Measurements from ENCODE around the gene ATP6V0C. TPM values are rescaled to one million over a fixed set of nuclear protein-coding genes. Genes with fewer than 3 reads are reported as not detected.

The ATP6V0C gene
- total RNA-seq, 1 donor, result 18.8 TPM

DNA sequence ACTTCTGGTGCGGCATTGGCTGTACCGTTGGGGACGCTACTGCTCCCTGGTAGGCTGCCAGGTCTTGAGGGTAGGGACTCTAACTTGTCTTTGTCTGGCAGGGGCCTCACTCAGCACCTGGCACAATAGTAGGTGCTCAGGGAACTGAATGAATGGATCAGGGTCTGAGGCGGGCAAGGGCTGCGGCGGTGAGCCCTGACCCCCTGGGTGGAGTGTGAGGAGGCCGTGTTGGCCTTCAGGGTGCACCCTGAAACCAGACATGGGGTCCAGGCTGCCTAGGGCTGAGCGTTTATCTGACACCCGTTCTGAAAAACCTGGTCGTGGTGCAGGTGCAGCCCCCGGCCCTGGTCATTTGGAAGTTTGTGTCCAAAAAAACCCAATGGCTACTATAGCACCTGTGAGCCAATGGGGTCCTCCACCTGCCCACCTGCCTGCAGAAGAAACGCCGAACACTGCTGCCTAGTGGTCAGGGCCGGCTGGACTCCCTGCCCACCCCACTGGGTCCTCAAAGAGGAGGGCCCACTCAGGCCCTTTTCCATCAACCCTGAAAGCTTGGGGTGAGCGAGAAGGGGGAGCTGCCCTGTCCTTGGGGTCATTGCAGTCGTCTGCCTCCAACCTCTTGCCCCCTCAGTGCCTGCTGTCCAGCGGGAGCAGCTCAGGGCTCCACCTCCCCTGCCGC is 4.9 kb upstream of the ATP6V0C start:
- Histone ChIP-seq H3K4me1 (ENCODE audit: insufficient read depth, low read length) (peaks cover 14% of the 10 kb centered on the region), H3K36me3 (ENCODE audit: insufficient read depth, low read length) (peaks cover 3% of the 10 kb centered on the region), H3K9me3 (ENCODE audit: low read depth, low read length) (no peaks in the 10 kb centered on the region), H3K79me2 (ENCODE audit: insufficient read depth, low read length) (peaks cover under 1% of the 10 kb centered on the region), H3K27me3 (ENCODE audit: insufficient read depth, low read length) (no peaks in the 10 kb centered on the region), H3K4me2 (ENCODE audit: insufficient read depth, low read length) (no peak overlapping the region), H3K27ac (ENCODE audit: low read depth, low read length) (no peak overlapping the region), H4K20me1 (ENCODE audit: insufficient read depth, low read length) (no peaks in the 10 kb centered on the region), H2AFZ (ENCODE audit: low read length) (no peak overlapping the region), H3K4me3 (ENCODE audit: insufficient read depth, low read length) (no peak overlapping the region)
- DNase-seq (ENCODE audit: insufficient read length, low spot score, missing footprints), result peak; percentile 58
- TF ChIP-seq, protein P1, sequence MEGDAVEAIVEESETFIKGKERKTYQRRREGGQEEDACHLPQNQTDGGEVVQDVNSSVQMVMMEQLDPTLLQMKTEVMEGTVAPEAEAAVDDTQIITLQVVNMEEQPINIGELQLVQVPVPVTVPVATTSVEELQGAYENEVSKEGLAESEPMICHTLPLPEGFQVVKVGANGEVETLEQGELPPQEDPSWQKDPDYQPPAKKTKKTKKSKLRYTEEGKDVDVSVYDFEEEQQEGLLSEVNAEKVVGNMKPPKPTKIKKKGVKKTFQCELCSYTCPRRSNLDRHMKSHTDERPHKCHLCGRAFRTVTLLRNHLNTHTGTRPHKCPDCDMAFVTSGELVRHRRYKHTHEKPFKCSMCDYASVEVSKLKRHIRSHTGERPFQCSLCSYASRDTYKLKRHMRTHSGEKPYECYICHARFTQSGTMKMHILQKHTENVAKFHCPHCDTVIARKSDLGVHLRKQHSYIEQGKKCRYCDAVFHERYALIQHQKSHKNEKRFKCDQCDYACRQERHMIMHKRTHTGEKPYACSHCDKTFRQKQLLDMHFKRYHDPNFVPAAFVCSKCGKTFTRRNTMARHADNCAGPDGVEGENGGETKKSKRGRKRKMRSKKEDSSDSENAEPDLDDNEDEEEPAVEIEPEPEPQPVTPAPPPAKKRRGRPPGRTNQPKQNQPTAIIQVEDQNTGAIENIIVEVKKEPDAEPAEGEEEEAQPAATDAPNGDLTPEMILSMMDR (IDR thresholded peaks at IDR 0.05; ENCODE audit: extremely low read depth, low read depth, low read length), result no peak

DNA sequence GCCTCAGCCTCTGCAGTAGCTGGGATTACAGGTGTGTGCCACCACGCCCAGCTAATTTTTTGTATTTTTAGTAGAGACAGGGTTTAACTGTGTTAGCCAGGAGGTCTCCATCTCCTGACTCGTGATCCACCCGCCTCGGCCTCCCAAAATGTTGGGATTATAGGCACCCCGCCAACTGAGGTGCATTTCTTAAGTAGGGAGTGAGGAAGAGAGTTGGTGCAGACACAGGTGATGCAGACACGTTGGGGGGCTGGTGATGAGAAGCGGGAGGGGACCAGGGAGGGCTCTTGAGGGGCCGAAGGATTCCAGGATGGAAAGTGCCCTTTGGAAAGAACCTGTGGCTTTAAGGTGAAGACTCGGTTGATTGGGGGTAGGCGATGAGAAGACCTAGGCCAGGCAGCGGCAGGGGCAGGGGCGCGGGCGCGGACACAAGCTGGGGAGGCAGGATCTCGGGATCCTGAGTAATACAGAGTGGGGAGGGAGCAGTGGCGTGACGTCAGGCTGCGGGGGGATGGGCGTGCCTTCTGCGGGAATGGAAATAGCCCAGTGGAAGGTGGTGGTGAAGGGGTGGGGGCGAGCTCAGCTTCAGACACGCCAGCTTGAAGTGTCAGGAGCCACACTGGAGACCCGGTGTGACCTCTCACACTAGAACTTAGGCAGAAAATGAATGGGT is 2.5 kb upstream of the ATP6V0C start:
- no peaks in the 10 kb centered on the region for H3K9me3 ChIP-seq (ENCODE audit: low read depth, low read length)
- DNase-seq (ENCODE audit: insufficient read length, low spot score, missing footprints), result peak; percentile 99
- H3K4me3 ChIP-seq (ENCODE audit: insufficient read depth, low read length), result peak overlapping the region; percentile 60
- H3K79me2 ChIP-seq (ENCODE audit: insufficient read depth, low read length), result peaks cover 24% of the 10 kb centered on the region
- peaks cover 26% of the 10 kb centered on the region for H3K4me1 ChIP-seq (ENCODE audit: insufficient read depth, low read length)
- peak overlapping the region; percentile 56 for H3K27ac ChIP-seq (ENCODE audit: low read depth, low read length)
- H4K20me1 ChIP-seq (ENCODE audit: insufficient read depth, low read length), result peaks cover 18% of the 10 kb centered on the region
- TF ChIP-seq, protein P1 (IDR thresholded peaks at IDR 0.05; ENCODE audit: extremely low read depth, low read depth, low read length), result no peak
- peak overlapping the region; percentile 61 for H2AFZ ChIP-seq (ENCODE audit: low read length)
- no peaks in the 10 kb centered on the region for H3K27me3 ChIP-seq (ENCODE audit: insufficient read depth, low read length)
- peak overlapping the region; percentile 77 for H3K4me2 ChIP-seq (ENCODE audit: insufficient read depth, low read length)
- peaks cover 5% of the 10 kb centered on the region for H3K36me3 ChIP-seq (ENCODE audit: insufficient read depth, low read length)

DNA sequence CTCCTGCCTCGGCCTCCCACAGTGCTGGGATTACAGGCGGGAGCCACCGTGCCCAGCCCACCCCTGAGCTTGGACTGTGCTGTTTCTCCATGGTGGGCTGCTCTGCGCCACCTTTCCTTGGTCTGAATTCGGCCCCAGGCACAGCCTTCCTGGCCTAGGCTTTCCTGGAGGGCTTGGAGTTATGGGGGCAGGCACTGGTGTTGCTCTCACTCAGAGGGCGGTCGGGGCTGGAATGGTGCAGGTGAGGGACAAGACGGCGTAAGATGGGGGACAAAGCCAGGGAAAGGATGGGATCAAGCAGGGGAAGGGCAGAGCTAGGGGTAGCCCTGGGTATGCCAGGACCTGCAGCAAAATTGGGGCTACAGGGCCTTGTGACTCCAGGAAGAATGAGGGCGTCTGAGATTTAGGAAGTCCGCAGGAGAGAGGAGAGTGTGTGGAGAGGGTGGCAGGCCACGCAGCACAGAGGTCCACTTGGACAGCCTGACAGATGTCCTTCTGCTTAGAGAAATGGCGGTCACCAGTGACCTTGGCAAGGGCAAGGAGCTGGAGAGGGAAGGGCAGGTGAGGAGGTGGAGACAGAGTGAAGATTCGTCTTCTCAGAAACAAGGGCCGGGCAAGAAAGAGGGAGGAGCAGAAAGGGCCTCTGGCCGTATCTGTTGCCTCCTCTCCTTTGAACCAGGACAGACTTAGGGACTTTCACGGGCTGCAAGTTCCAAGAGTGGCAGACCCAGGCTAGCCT is 1.6 kb upstream of the ATP6V0C start:
- H3K9me3 ChIP-seq (ENCODE audit: low read depth, low read length), result no peaks in the 10 kb centered on the region
- H3K36me3 ChIP-seq (ENCODE audit: insufficient read depth, low read length), result peaks cover 5% of the 10 kb centered on the region
- no peak overlapping the region for H3K4me2 ChIP-seq (ENCODE audit: insufficient read depth, low read length)
- no peak overlapping the region for H2AFZ ChIP-seq (ENCODE audit: low read length)
- peaks cover 27% of the 10 kb centered on the region for H4K20me1 ChIP-seq (ENCODE audit: insufficient read depth, low read length)
- TF ChIP-seq, protein P1 (IDR thresholded peaks at IDR 0.05; ENCODE audit: extremely low read depth, low read depth, low read length), result no peak
- peak; percentile 86 for DNase-seq (ENCODE audit: insufficient read length, low spot score, missing footprints)
- no peak overlapping the region for H3K27ac ChIP-seq (ENCODE audit: low read depth, low read length)
- H3K79me2 ChIP-seq (ENCODE audit: insufficient read depth, low read length), result peaks cover 33% of the 10 kb centered on the region
- peaks cover 35% of the 10 kb centered on the region for H3K4me1 ChIP-seq (ENCODE audit: insufficient read depth, low read length)
- H3K4me3 ChIP-seq (ENCODE audit: insufficient read depth, low read length), result no peak overlapping the region
- H3K27me3 ChIP-seq (ENCODE audit: insufficient read depth, low read length), result no peaks in the 10 kb centered on the region

Data from osteoblast (primary cell).